ENCODE measurements around the gene TCN2. TPM values are rescaled to one million over a fixed set of nuclear protein-coding genes. Genes with fewer than 3 reads are reported as not detected.
"Not testable (repeated sequence)": the region's sequence is repeated elsewhere in the genome, so short reads cannot be mapped to it uniquely, and the experiment has no call there.

The TCN2 gene
- total RNA-seq, 4 donors from 2014 or later: 4.9 to 24.2 (median 11.0) TPM

DNA sequence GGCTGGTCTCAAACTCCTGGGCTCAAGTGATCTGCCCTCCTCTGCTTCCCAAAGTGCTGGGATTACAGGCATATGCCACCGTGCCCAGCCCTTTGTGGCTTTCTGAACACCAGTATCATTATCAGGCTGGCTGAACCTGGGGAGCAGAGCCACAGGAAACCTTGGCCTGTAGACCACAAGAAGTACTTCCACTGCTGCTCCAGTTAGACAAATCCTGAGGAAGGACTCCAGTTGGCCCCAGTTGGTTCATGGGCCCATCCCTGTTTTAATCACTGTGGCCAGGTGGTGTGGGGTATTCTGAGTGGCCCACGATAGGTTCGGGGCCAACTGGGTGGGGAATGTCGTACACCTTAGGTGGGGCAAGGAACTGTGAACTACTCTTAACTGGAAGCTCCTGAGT, 66.2 kb downstream of the TCN2 start:
- H3K4me1 ChIP-seq: peaks cover 4% of the 10 kb centered on the region
- H3K27ac ChIP-seq: no peak overlapping the region
- H3K36me3 ChIP-seq: no peaks in the 10 kb centered on the region
- H3K27me3 ChIP-seq: no peaks in the 10 kb centered on the region
- no peak overlapping the region for H3K4me3 ChIP-seq
- WGBS: 89% methylated on average over 4 of the region's 4 CpGs
- no peak for DNase-seq (ENCODE audit: low spot score in 2 of 2)
- TF ChIP-seq EP300 (IDR thresholded peaks at IDR 0.05) (no peak), POLR2A (IDR thresholded peaks at IDR 0.05) (no peak)
- H3K9me3 ChIP-seq: no peaks in the 10 kb centered on the region

DNA sequence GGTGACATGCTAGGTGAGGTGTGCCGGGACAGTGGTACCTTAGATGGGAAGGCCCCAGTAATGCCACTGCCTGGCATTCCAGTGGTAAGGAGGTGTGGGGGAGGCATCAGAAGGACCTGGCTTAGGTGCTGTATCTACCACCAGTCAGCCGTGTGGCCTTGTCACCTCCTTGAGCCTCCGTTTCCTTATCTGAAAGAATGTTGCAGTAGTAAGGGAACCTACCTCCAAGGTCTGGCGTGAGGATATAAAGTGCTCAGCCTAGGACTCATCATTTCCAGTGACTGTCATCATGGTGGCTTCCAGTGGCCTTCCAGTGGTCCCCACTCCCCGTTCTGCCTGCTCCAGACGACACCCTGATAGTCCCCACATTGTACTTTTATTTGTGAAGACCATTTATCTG, 67.5 kb downstream of the TCN2 start:
- Histone ChIP-seq H3K4me1 (no peaks in the 10 kb centered on the region), H3K9me3 (no peaks in the 10 kb centered on the region), H3K27me3 (no peaks in the 10 kb centered on the region), H3K36me3 (no peaks in the 10 kb centered on the region), H3K27ac (no peak overlapping the region), H3K4me3 (no peak overlapping the region)
- no peak for DNase-seq (ENCODE audit: low spot score in 2 of 2)
- no peak for TF ChIP-seq POLR2AphosphoS5 (IDR thresholded peaks at IDR 0.05)
- TF ChIP-seq CTCF (IDR thresholded peaks at IDR 0.05): no peak
- TF ChIP-seq POLR2A (IDR thresholded peaks at IDR 0.05): no peak
- TF ChIP-seq EP300 (IDR thresholded peaks at IDR 0.05): no peak
- WGBS: 92% methylated on average over 6 of the region's 6 CpGs

GRCh38 chr22:30675436-30675835, 68.5 kb downstream of the TCN2 start:
- 77% methylated on average over 9 of the region's 9 CpGs for WGBS
- no peak for TF ChIP-seq POLR2A (IDR thresholded peaks at IDR 0.05)
- no peak for TF ChIP-seq CTCF (IDR thresholded peaks at IDR 0.05)
- TF ChIP-seq POLR2AphosphoS5 (IDR thresholded peaks at IDR 0.05): no peak
- no peak for TF ChIP-seq EP300 (IDR thresholded peaks at IDR 0.05)
- no peaks in the 10 kb centered on the region for H3K27me3 ChIP-seq
- no peaks in the 10 kb centered on the region for H3K4me1 ChIP-seq
- no peaks in the 10 kb centered on the region for H3K36me3 ChIP-seq
- H3K9me3 ChIP-seq: no peaks in the 10 kb centered on the region
- DNase-seq (ENCODE audit: low spot score in 2 of 2): no peak
- no peak overlapping the region for H3K4me3 ChIP-seq
- no peak overlapping the region for H3K27ac ChIP-seq

DNA sequence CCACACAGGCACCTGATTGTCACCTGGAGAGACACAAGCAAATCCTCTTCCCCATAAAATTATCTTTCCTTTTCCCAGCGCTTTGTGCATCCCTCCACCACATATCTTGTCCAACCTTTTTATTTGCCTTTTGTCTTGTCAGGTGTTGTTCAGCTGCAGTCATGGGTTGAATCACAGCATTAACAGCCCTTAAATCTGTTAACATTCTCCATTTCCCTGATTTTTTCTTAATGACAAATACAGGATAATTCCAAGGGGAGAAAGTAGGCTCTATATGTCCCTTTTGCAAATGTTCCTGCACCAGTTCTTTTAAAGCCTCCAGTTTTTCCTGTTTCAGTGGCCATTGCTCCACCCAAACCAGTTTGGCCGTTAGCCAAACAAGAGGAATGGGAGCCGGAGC, 69.6 kb downstream of the TCN2 start:
- not testable (repeated sequence) for DNase-seq (ENCODE audit: low spot score in 2 of 2); H3K4me1 ChIP-seq; H3K27ac ChIP-seq; H3K9me3 ChIP-seq; H3K4me3 ChIP-seq; H3K36me3 ChIP-seq; H3K27me3 ChIP-seq
- 64% methylated on average over 3 of the region's 3 CpGs for WGBS

Other genes with a start within 250 kb of the TCN2 start
- 10 to 100 TPM in 2 of 4 donors, 1 to 10 TPM in 2; 6.3 to 15.5 (median 10.2) TPM for gene RNF215, start 219.8 kb upstream of the TCN2 start, total RNA-seq
- gene SEC14L2, start 210.2 kb upstream of the TCN2 start, total RNA-seq: 10 to 100 TPM in 3 of 4 donors, 1 to 10 TPM in 1; 8.9 to 19.9 (median 13.5) TPM
- gene MTFP1, start 181.4 kb upstream of the TCN2 start, total RNA-seq: 10 to 100 TPM in 1 of 4 donors, 1 to 10 TPM in 3; 2.5 to 13.7 (median 3.5) TPM
- not detected for gene SEC14L3, start 135.2 kb upstream of the TCN2 start, total RNA-seq
- gene SEC14L4, start 101.5 kb upstream of the TCN2 start, total RNA-seq: 1 to 10 TPM; 2.2 to 3.3 (median 2.7) TPM
- gene SEC14L6, start 60.4 kb upstream of the TCN2 start, total RNA-seq: 100 to 1,000 TPM in 1 of 4 donors, 10 to 100 TPM in 3; 15.2 to 105 (median 41.4) TPM
- 1 to 10 TPM; 1.2 to 3.7 (median 2.4) TPM for gene GAL3ST1, start 32.5 kb upstream of the TCN2 start, total RNA-seq
- gene PES1, start 15.3 kb upstream of the TCN2 start, total RNA-seq: 10 to 100 TPM; 46.7 to 59.9 (median 53.1) TPM
- 10 to 100 TPM; 17.0 to 20.3 (median 18.8) TPM for gene SLC35E4, start 28.6 kb downstream of the TCN2 start, total RNA-seq
- gene DUSP18, start 60.7 kb downstream of the TCN2 start, total RNA-seq: 10 to 100 TPM; 14.2 to 20.4 (median 16.5) TPM
- gene OSBP2, start 87.7 kb downstream of the TCN2 start, total RNA-seq: 10 to 100 TPM in 1 of 4 donors, 1 to 10 TPM in 3; 3.9 to 11.3 (median 6.4) TPM

Measured in suprapubic skin (tissue), 4 donors.